Naive thymus-derived CD4-positive, alpha-beta T cell (primary cell): ENCODE results near the gene ALOX12B. TPM values are rescaled to one million over a fixed set of nuclear protein-coding genes. Genes with fewer than 3 reads are reported as not detected.
"Not testable (repeated sequence)": the region's sequence is repeated elsewhere in the genome, so short reads cannot be mapped to it uniquely, and the experiment has no call there.

Experiments used
- ATAC-seq: fragments of 150-1000 bp; cut with Tn5 transposase; 2 replicates; pipeline ENCODE4 v1.10.0; 2021; ENCODE audit warnings: mild to moderate bottlenecking, moderate library complexity
- CTCF ChIA-PET: fragments of 350-600 bp; sonication (Branson Sonifier 250); formaldehyde crosslinking; loops from one replicate; lab custom pipeline; 2021; ENCODE audit warnings: antibody characterized with exemption; lab: Charles Lee
- POLR2A ChIA-PET: fragments of 350-600 bp; sonication (Branson Sonifier 250); formaldehyde crosslinking; loops from one replicate; lab custom pipeline; 2021; ENCODE audit warnings: antibody characterized with exemption, inconsistent platforms; lab: Charles Lee
- DNase-seq, 9 donors: peaks; one replicate each; pipeline versions ENCODE4 v3.0.0 to v3.0.0-alpha.2; 2020 to 2022; ENCODE audit warnings: mixed read lengths in 1 of 9
- H3K27ac ChIP-seq: one replicate; pipeline ENCODE4 v1.7.0; 2013; ENCODE audit warnings: mild to moderate bottlenecking, low read depth, low read length, moderate library complexity
- H3K27me3 ChIP-seq, 2 donors: one replicate each; pipeline ENCODE4 v1.7.0; 2013; ENCODE audit warnings: low read length in 2 of 2, mild to moderate bottlenecking in 2 of 2, moderate library complexity in 2 of 2; ENCODE audit not compliant: control insufficient read depth in 2 of 2, insufficient read depth in 2 of 2
- H3K36me3 ChIP-seq, 3 experiments: 1 replicate in 2 of 3; 2 replicates in 1 of 3; pipeline ENCODE4 v1.7.0; 2013; ENCODE audit warnings: low read length in 3 of 3, mild to moderate bottlenecking in 3 of 3, moderate library complexity in 1 of 3; ENCODE audit not compliant: insufficient read depth in 3 of 3, control insufficient read depth in 2 of 3
- H3K4me1 ChIP-seq, 2 donors: one replicate each; pipeline ENCODE4 v1.7.0; 2013; ENCODE audit warnings: low read length in 2 of 2, mild to moderate bottlenecking in 2 of 2, moderate library complexity in 1 of 2; ENCODE audit not compliant: control insufficient read depth in 2 of 2, insufficient read depth in 2 of 2
- H3K4me3 ChIP-seq: 2 replicates; pipeline ENCODE4 v1.7.0; 2013; ENCODE audit warnings: mild to moderate bottlenecking, low read length
- H3K9me3 ChIP-seq, 3 experiments: 1 replicate in 2 of 3; 2 replicates in 1 of 3; pipeline ENCODE4 v1.7.0; 2013; ENCODE audit warnings: low read length in 3 of 3; ENCODE audit not compliant: control insufficient read depth in 2 of 3
- H3K27ac Mint-ChIP-seq, 9 donors: one replicate each; pipeline ENCODE4 v1.8.0; 2020 to 2022; ENCODE audit warnings: mixed read lengths in 9 of 9, mild to moderate bottlenecking in 8 of 9, moderate library complexity in 5 of 9, inconsistent platforms in 2 of 9
- H3K27me3 Mint-ChIP-seq, 5 donors: one replicate each; pipeline ENCODE4 v1.8.0; 2021 to 2022; ENCODE audit warnings: mixed read lengths in 5 of 5, mild to moderate bottlenecking in 1 of 5
- H3K36me3 Mint-ChIP-seq, 5 donors: one replicate each; pipeline ENCODE4 v1.8.0; 2020 to 2022; ENCODE audit warnings: mixed read lengths in 5 of 5, mild to moderate bottlenecking in 3 of 5, inconsistent platforms in 1 of 5
- H3K4me1 Mint-ChIP-seq, 7 donors: one replicate each; pipeline ENCODE4 v1.8.0; 2020 to 2022; ENCODE audit warnings: mixed read lengths in 7 of 7, mild to moderate bottlenecking in 3 of 7, inconsistent platforms in 1 of 7
- H3K4me3 Mint-ChIP-seq, 10 donors: one replicate each; pipeline ENCODE4 v1.8.0; 2020 to 2022; ENCODE audit warnings: mild to moderate bottlenecking in 10 of 10, mixed read lengths in 10 of 10, moderate library complexity in 6 of 10, inconsistent platforms in 2 of 10
- H3K9me3 Mint-ChIP-seq, 11 donors: one replicate each; pipeline ENCODE4 v1.8.0; 2020 to 2022; ENCODE audit warnings: mixed read lengths in 11 of 11, mild to moderate bottlenecking in 4 of 11, inconsistent platforms in 1 of 11, moderate library complexity in 1 of 11
- intact Hi-C, 2 donors: fragments of 100-400 bp; cut with micrococcal nuclease; formaldehyde crosslinking; loops; one replicate each; pipeline ENCODE4 v1.15.1; 2023
- microRNA-seq: library from miRNA; unstranded; fragments of <30 nt; microRNA quantifications from one replicate; pipeline ENCODE4 v1.2.0, GENCODE V29; 2022; ENCODE audit warnings: borderline microRNAs expressed
- polyA plus RNA-seq, 2 donors: library from polyadenylated mRNA; unstranded; fragments of 300-500 nt; fragmentation: Illumina TruSeq; gene quantifications; one replicate each; pipeline ENCODE4 v1.2.3, GENCODE V29; 2021
- total RNA-seq, 6 experiments: library from RNA in 5 of 6; stranded (reverse) in 5 of 6; gene quantifications; 1 replicate in 5 of 6; 2 replicates in 1 of 6; pipeline ENCODE4 v1.2.3 and lab custom pipeline; 2021 to 2026

Gene ALOX12B
- total and polyA plus RNA-seq, 7 experiments from 2014 or later: 0.44 to 1.1 (median 0.94) TPM

DNA sequence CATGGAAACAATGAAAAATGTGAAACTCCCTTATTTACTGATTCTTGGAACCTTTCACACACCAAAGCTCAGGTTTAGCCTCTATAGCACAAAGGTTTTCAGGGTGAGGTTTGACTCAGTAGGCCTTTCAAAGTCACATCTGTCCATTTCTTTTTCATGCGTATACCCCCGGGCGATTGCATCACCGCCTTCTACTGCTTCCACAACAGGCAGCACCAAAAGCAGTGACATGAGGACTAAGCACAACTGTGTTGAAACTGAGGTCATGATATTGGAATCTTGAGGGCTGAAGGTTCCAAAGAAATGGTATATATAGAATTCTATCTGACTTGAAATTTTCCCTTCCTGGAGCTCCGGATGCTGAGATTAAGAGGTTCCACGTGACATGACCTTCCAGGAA is 63.4 kb downstream of the ALOX12B start:
- CTCF ChIA-PET, H3K36me3 Mint-ChIP-seq: not testable (repeated sequence)
- H3K4me1 Mint-ChIP-seq: peaks cover 0 to 10% (median 0%) of the 10 kb centered on the region in 7 donors

More for the DNA sequence above, 63.4 kb downstream of the ALOX12B start:
- POLR2A ChIA-PET: interaction anchor here (0.6 kb wide), 1 partner anchor 107 kb away, joined by 3 read pairs; no protein-coding TSS in a partner anchor
- H3K4me3 ChIP-seq, H3K4me1 ChIP-seq, DNase-seq, H3K36me3 ChIP-seq, H3K27me3 ChIP-seq, H3K9me3 Mint-ChIP-seq, H3K4me3 Mint-ChIP-seq, H3K27ac ChIP-seq, ATAC-seq, H3K9me3 ChIP-seq, intact Hi-C loops, H3K27ac Mint-ChIP-seq: not testable (repeated sequence)
- H3K27me3 Mint-ChIP-seq: peaks cover 16 to 39% (median 29%) of the 10 kb centered on the region in 5 donors

Small RNA genes within 50 kb of the gene (microRNA-seq; reads per million reads assigned to microRNA genes)
- gene MIR4314: not detected

Other genes with a start within 250 kb of the ALOX12B start
- gene TMEM88, start 232.7 kb downstream of the ALOX12B start, total RNA-seq: 10 to 100 TPM in 4 of 5 experiments, under 1 TPM in 1; 0.70 to 32.7 (median 11.6) TPM
- gene TMEM88, start 232.7 kb downstream of the ALOX12B start, polyA plus RNA-seq: not detected
- gene NAA38, start 230.2 kb downstream of the ALOX12B start, total RNA-seq: 10 to 100 TPM; 22.1 to 63.8 (median 24.9) TPM
- 100 to 1,000 TPM; 113 to 132 TPM for gene NAA38, start 230.2 kb downstream of the ALOX12B start, polyA plus RNA-seq
- 10 to 100 TPM in 2 of 5 experiments, 1 to 10 TPM in 3; 8.4 to 14.2 (median 9.5) TPM for gene CYB5D1, start 229.7 kb downstream of the ALOX12B start, total RNA-seq
- 1 to 10 TPM; 7.5 to 7.9 TPM for gene CYB5D1, start 229.7 kb downstream of the ALOX12B start, polyA plus RNA-seq
- 100 to 1,000 TPM; 189 to 417 (median 359) TPM for gene CHD3, start 198.9 kb downstream of the ALOX12B start, total RNA-seq
- 10 to 100 TPM; 12.7 to 39.3 TPM for gene CHD3, start 198.9 kb downstream of the ALOX12B start, polyA plus RNA-seq
- 1 to 10 TPM; 2.6 to 8.2 (median 5.5) TPM for gene RNF227, start 171.4 kb downstream of the ALOX12B start, total RNA-seq
- gene RNF227, start 171.4 kb downstream of the ALOX12B start, polyA plus RNA-seq: 1 to 10 TPM; 3.2 to 4.9 TPM
- gene KCNAB3, start 157.9 kb downstream of the ALOX12B start, total RNA-seq: 10 to 100 TPM in 4 of 5 experiments, 1 to 10 TPM in 1; 9.4 to 18.0 (median 17.5) TPM
- gene KCNAB3, start 157.9 kb downstream of the ALOX12B start, polyA plus RNA-seq: under 1 TPM; 0.10 to 0.25 TPM
- gene TRAPPC1, start 155.8 kb downstream of the ALOX12B start, total RNA-seq: 100 to 1,000 TPM in 3 of 5 experiments, 10 to 100 TPM in 2; 71.4 to 216 (median 103) TPM
- gene TRAPPC1, start 155.8 kb downstream of the ALOX12B start, polyA plus RNA-seq: 100 to 1,000 TPM; 227 to 235 TPM
- 10 to 100 TPM; 29.0 to 50.5 (median 33.6) TPM for gene CNTROB, start 155.5 kb downstream of the ALOX12B start, total RNA-seq
- gene CNTROB, start 155.5 kb downstream of the ALOX12B start, polyA plus RNA-seq: 10 to 100 TPM; 10.4 to 16.7 TPM
- gene GUCY2D, start 85.1 kb downstream of the ALOX12B start, total RNA-seq: under 1 TPM in 3 of 5 experiments, not detected in 2; 0.07 to 0.32 (median 0.20) TPM
- gene GUCY2D, start 85.1 kb downstream of the ALOX12B start, polyA plus RNA-seq: under 1 TPM in 1 of 2 donors, not detected in 1; 0.98 TPM
- gene ALOX15B, start 48.7 kb downstream of the ALOX12B start, total RNA-seq: under 1 TPM in 1 of 5 experiments, not detected in 4; 0.61 TPM
- gene ALOX15B, start 48.7 kb downstream of the ALOX12B start, polyA plus RNA-seq: not detected
- 1 to 10 TPM in 1 of 5 experiments, under 1 TPM in 3, not detected in 1; 0.22 to 1.6 (median 0.75) TPM for gene ALOXE3, start 30.8 kb upstream of the ALOX12B start, total RNA-seq
- gene ALOXE3, start 30.8 kb upstream of the ALOX12B start, polyA plus RNA-seq: 1 to 10 TPM in 1 of 2 donors, under 1 TPM in 1; 0.11 to 1.6 TPM
- gene HES7, start 36.4 kb upstream of the ALOX12B start, total RNA-seq: under 1 TPM; 0.22 to 0.98 (median 0.41) TPM
- gene HES7, start 36.4 kb upstream of the ALOX12B start, polyA plus RNA-seq: not detected
- gene PER1, start 64.7 kb upstream of the ALOX12B start, total RNA-seq: 1,000 to 10,000 TPM in 2 of 5 experiments, 10 to 100 TPM in 3; 40.1 to 1,786 (median 95.0) TPM
- 10 to 100 TPM in 1 of 2 donors, 1 to 10 TPM in 1; 7.9 to 12.1 TPM for gene PER1, start 64.7 kb upstream of the ALOX12B start, polyA plus RNA-seq
- gene VAMP2, start 75.2 kb upstream of the ALOX12B start, total RNA-seq: 100 to 1,000 TPM in 4 of 5 experiments, 10 to 100 TPM in 1; 87.1 to 256 (median 210) TPM
- gene VAMP2, start 75.2 kb upstream of the ALOX12B start, polyA plus RNA-seq: 10 to 100 TPM; 75.0 to 75.1 TPM
- gene TMEM107, start 88.7 kb upstream of the ALOX12B start, total RNA-seq: 10 to 100 TPM; 23.1 to 49.7 (median 26.5) TPM
- gene TMEM107, start 88.7 kb upstream of the ALOX12B start, polyA plus RNA-seq: 10 to 100 TPM; 40.4 to 45.9 TPM
- 10 to 100 TPM in 3 of 5 experiments, 1 to 10 TPM in 2; 5.4 to 16.1 (median 13.4) TPM for gene BORCS6, start 102.5 kb upstream of the ALOX12B start, total RNA-seq
- gene BORCS6, start 102.5 kb upstream of the ALOX12B start, polyA plus RNA-seq: 10 to 100 TPM; 16.7 to 23.7 TPM
- gene AURKB, start 122.9 kb upstream of the ALOX12B start, total RNA-seq: 10 to 100 TPM in 1 of 5 experiments, 1 to 10 TPM in 4; 1.1 to 97.7 (median 1.3) TPM
- not detected for gene AURKB, start 122.9 kb upstream of the ALOX12B start, polyA plus RNA-seq
- gene CTC1, start 160.3 kb upstream of the ALOX12B start, total RNA-seq: 100 to 1,000 TPM; 124 to 366 (median 305) TPM
- gene CTC1, start 160.3 kb upstream of the ALOX12B start, polyA plus RNA-seq: 10 to 100 TPM; 25.1 to 32.7 TPM
- gene PFAS, start 161.6 kb upstream of the ALOX12B start, total RNA-seq: 10 to 100 TPM; 31.6 to 68.9 (median 31.9) TPM
- 10 to 100 TPM; 15.2 to 17.4 TPM for gene PFAS, start 161.6 kb upstream of the ALOX12B start, polyA plus RNA-seq
- gene RANGRF, start 201.0 kb upstream of the ALOX12B start, total RNA-seq: 10 to 100 TPM; 26.0 to 46.1 (median 38.9) TPM
- gene RANGRF, start 201.0 kb upstream of the ALOX12B start, polyA plus RNA-seq: 10 to 100 TPM; 77.5 to 85.8 TPM
- 10 to 100 TPM in 1 of 5 experiments, 1 to 10 TPM in 4; 4.3 to 10.0 (median 7.0) TPM for gene SLC25A35, start 207.7 kb upstream of the ALOX12B start, total RNA-seq
- 1 to 10 TPM in 1 of 2 donors, under 1 TPM in 1; 0.58 to 4.9 TPM for gene SLC25A35, start 207.7 kb upstream of the ALOX12B start, polyA plus RNA-seq
- not detected for gene ARHGEF15, start 222.5 kb upstream of the ALOX12B start, total RNA-seq
- gene ARHGEF15, start 222.5 kb upstream of the ALOX12B start, polyA plus RNA-seq: not detected